Stimulated activated CD4-positive, alpha-beta T cell treated with anti-CD3 and anti-CD28 coated beads, Interleukin-1b, Interleukin-23, amount 100 ng/mL, for 4 hours (primary cell): ENCODE measurements around the gene UBE2L5.
"Not testable (repeated sequence)": the region's sequence is repeated elsewhere in the genome, so short reads cannot be mapped to it uniquely, and the experiment has no call there.

ENCODE experiments used
- DNase-seq, 2 donors: peaks; one replicate each; pipeline ENCODE4 v3.0.0-alpha.2; 2020; ENCODE audit warnings: low read depth in 2 of 2

The UBE2L5 gene

GRCh38 chr13:30438286-30438685 lies 16.0 kb downstream of the UBE2L5 start:
- no peak for DNase-seq

GRCh38 chr13:30440910-30441703 lies 18.8 kb downstream of the UBE2L5 start:
- no peak for DNase-seq

GRCh38 chr13:30442926-30443325 lies 20.6 kb downstream of the UBE2L5 start:
- DNase-seq = no peak

GRCh38 chr13:30443491-30443890 lies 21.2 kb downstream of the UBE2L5 start:
- not testable (repeated sequence) for DNase-seq

- DNase-seq = no peak
These were observed 21.7 kb downstream of the UBE2L5 start for GRCh38 chr13:30443957-30444404.

- DNase-seq = no peak
These were observed 23.8 kb downstream of the UBE2L5 start for GRCh38 chr13:30446126-30446500.

GRCh38 chr13:30448441-30448840 lies 26.1 kb downstream of the UBE2L5 start:
- DNase-seq = no peak

- DNase-seq = no peak
These were observed 27.8 kb downstream of the UBE2L5 start for GRCh38 chr13:30450066-30450465.

- not testable (repeated sequence) for DNase-seq
These were observed 29.2 kb downstream of the UBE2L5 start for GRCh38 chr13:30451476-30451875.

- DNase-seq = no peak
These were observed 31.4 kb downstream of the UBE2L5 start for GRCh38 chr13:30453727-30454126.

- no peak for DNase-seq
These were observed 32.7 kb downstream of the UBE2L5 start for GRCh38 chr13:30454991-30455390.

- DNase-seq = no peak
These were observed 34.0 kb downstream of the UBE2L5 start for GRCh38 chr13:30456290-30456689.

- DNase-seq = no peak
These were observed 35.1 kb downstream of the UBE2L5 start for GRCh38 chr13:30457306-30457891.

GRCh38 chr13:30461279-30462066 lies 39.2 kb downstream of the UBE2L5 start:
- DNase-seq = not testable (repeated sequence)

GRCh38 chr13:30463787-30464495 lies 41.6 kb downstream of the UBE2L5 start:
- DNase-seq = peak; percentile 57 to 61

- DNase-seq = peak; percentile 75 to 84
These were observed 42.4 kb downstream of the UBE2L5 start for GRCh38 chr13:30464496-30465342.

GRCh38 chr13:30465343-30465592 lies 43.0 kb downstream of the UBE2L5 start:
- no peak for DNase-seq

GRCh38 chr13:30465593-30466357 lies 43.5 kb downstream of the UBE2L5 start, which contains the start of gene HMGB1:
HMGB1 (minus strand) TSS chr13:30465936; CDS start chr13:30463680, 2,256 bp downstream.
- peak; percentile 83 to 90 for DNase-seq

GRCh38 chr13:30466358-30466714 lies 44.0 kb downstream of the UBE2L5 start:
- no peak for DNase-seq

GRCh38 chr13:30466841-30467252 lies 44.6 kb downstream of the UBE2L5 start:
- DNase-seq = no peak
